ENCODE measurements around the gene RIPOR3.
"Not testable (repeated sequence)": the region's sequence is repeated elsewhere in the genome, so short reads cannot be mapped to it uniquely, and the experiment has no call there.

Gene RIPOR3

GRCh38 chr20:50709636-50709973 is 18.3 kb upstream of the RIPOR3 start:
- TF ChIP-seq ZNF384 (IDR thresholded peaks at IDR 0.05), result no peak
- TF ChIP-seq CTBP1 (IDR thresholded peaks at IDR 0.05; ENCODE audit: borderline replicate concordance), result no peak
- no peak for TF ChIP-seq NFRKB (IDR thresholded peaks at IDR 0.05)
- TF ChIP-seq SP1 (IDR thresholded peaks at IDR 0.05), result no peak
- TF ChIP-seq TARDBP (IDR thresholded peaks at IDR 0.05), result no peak
- TF ChIP-seq L3MBTL2 (conservative IDR thresholded peaks at IDR 0.05), result no peak
- TF ChIP-seq FOXM1 (IDR thresholded peaks at IDR 0.05; ENCODE audit: borderline replicate concordance), result no peak
- no peak for TF ChIP-seq BHLHE40 (IDR thresholded peaks at IDR 0.05; ENCODE audit: borderline replicate concordance)
- no peak for TF ChIP-seq PKNOX1 (IDR thresholded peaks at IDR 0.05)
- no peak for TF ChIP-seq HDGF (IDR thresholded peaks at IDR 0.05; ENCODE audit: borderline replicate concordance)
- ChIA-PET CTCF (no interaction called here), POLR2A (no interaction called here)
- DNase-seq (ENCODE audit: extremely low spot score), result no peak

- DNase-seq (ENCODE audit: extremely low spot score), result no peak
- CTCF ChIA-PET, result no interaction called here
- POLR2A ChIA-PET, result no interaction called here
- TF ChIP-seq FOXK2 (IDR thresholded peaks at IDR 0.05), result no peak
- no peak for TF ChIP-seq ZNF384 (IDR thresholded peaks at IDR 0.05)
- no peak for TF ChIP-seq NFRKB (IDR thresholded peaks at IDR 0.05)
- TF ChIP-seq TARDBP (IDR thresholded peaks at IDR 0.05), result no peak
- no peak for TF ChIP-seq CTBP1 (IDR thresholded peaks at IDR 0.05; ENCODE audit: borderline replicate concordance)
- TF ChIP-seq LEF1 (IDR thresholded peaks at IDR 0.05; ENCODE audit: borderline replicate concordance), result no peak
- peak; percentile 49 for TF ChIP-seq PKNOX1 (IDR thresholded peaks at IDR 0.05)
- TF ChIP-seq FOXA1 (IDR thresholded peaks at IDR 0.05), result no peak
Measured at GRCh38 chr20:50708845-50709635, 17.7 kb upstream of the RIPOR3 start.

- DNase-seq (ENCODE audit: extremely low spot score), result no peak
- POLR2A ChIA-PET, result no interaction called here
- TF ChIP-seq NFRKB (IDR thresholded peaks at IDR 0.05) (no peak), FOXA1 (IDR thresholded peaks at IDR 0.05) (no peak), TARDBP (IDR thresholded peaks at IDR 0.05) (no peak), ZNF384 (IDR thresholded peaks at IDR 0.05) (no peak), ARNT (IDR thresholded peaks at IDR 0.05) (no peak), L3MBTL2 (conservative IDR thresholded peaks at IDR 0.05) (no peak), PKNOX1 (IDR thresholded peaks at IDR 0.05) (no peak), CTBP1 (IDR thresholded peaks at IDR 0.05; ENCODE audit: borderline replicate concordance) (no peak), BHLHE40 (IDR thresholded peaks at IDR 0.05; ENCODE audit: borderline replicate concordance) (no peak), FOXM1 (IDR thresholded peaks at IDR 0.05; ENCODE audit: borderline replicate concordance) (no peak), ELF4 (IDR thresholded peaks at IDR 0.05) (no peak), HDGF (IDR thresholded peaks at IDR 0.05; ENCODE audit: borderline replicate concordance) (no peak), LEF1 (IDR thresholded peaks at IDR 0.05; ENCODE audit: borderline replicate concordance) (no peak), SP1 (IDR thresholded peaks at IDR 0.05) (no peak), SUZ12 (IDR thresholded peaks at IDR 0.05) (no peak)
- CTCF ChIA-PET, result no interaction called here
Measured at GRCh38 chr20:50704971-50705370, 13.6 kb upstream of the RIPOR3 start.

GRCh38 chr20:50704514-50704913 is 13.2 kb upstream of the RIPOR3 start:
- DNase-seq (ENCODE audit: extremely low spot score), result no peak
- ChIA-PET POLR2A (no interaction called here), CTCF (interaction anchor here (0.5 kb wide), 1 partner anchor 45 kb away, joined by 5 read pairs; no protein-coding TSS in a partner anchor)
- TF ChIP-seq SUZ12 (IDR thresholded peaks at IDR 0.05), result no peak
- TF ChIP-seq L3MBTL2 (conservative IDR thresholded peaks at IDR 0.05), result no peak
- no peak for TF ChIP-seq LEF1 (IDR thresholded peaks at IDR 0.05; ENCODE audit: borderline replicate concordance)
- TF ChIP-seq HDGF (IDR thresholded peaks at IDR 0.05; ENCODE audit: borderline replicate concordance), result no peak

GRCh38 chr20:50703651-50704438 is 12.5 kb upstream of the RIPOR3 start:
- DNase-seq (ENCODE audit: extremely low spot score); POLR2A ChIA-PET: not testable (repeated sequence)
- CTCF ChIA-PET, result interaction anchor here (0.5 kb wide), 1 partner anchor 46 kb away, joined by 5 read pairs; no protein-coding TSS in a partner anchor

- ChIA-PET CTCF (no interaction called here), POLR2A (no interaction called here)
- no peak for DNase-seq (ENCODE audit: extremely low spot score)
- TF ChIP-seq L3MBTL2 (conservative IDR thresholded peaks at IDR 0.05), result no peak
- TF ChIP-seq SUZ12 (IDR thresholded peaks at IDR 0.05), result no peak
- no peak for TF ChIP-seq ZNF384 (IDR thresholded peaks at IDR 0.05)
- TF ChIP-seq FOXK2 (IDR thresholded peaks at IDR 0.05), result no peak
- TF ChIP-seq FOXA1 (IDR thresholded peaks at IDR 0.05), result no peak
- TF ChIP-seq LEF1 (IDR thresholded peaks at IDR 0.05; ENCODE audit: borderline replicate concordance), result no peak
- TF ChIP-seq CTBP1 (IDR thresholded peaks at IDR 0.05; ENCODE audit: borderline replicate concordance), result no peak
- no peak for TF ChIP-seq HDGF (IDR thresholded peaks at IDR 0.05; ENCODE audit: borderline replicate concordance)
- no peak for TF ChIP-seq ELF4 (IDR thresholded peaks at IDR 0.05)
- TF ChIP-seq ARNT (IDR thresholded peaks at IDR 0.05), result no peak
- TF ChIP-seq SP1 (IDR thresholded peaks at IDR 0.05), result no peak
- TF ChIP-seq NFRKB (IDR thresholded peaks at IDR 0.05), result no peak
- TF ChIP-seq PKNOX1 (IDR thresholded peaks at IDR 0.05), result no peak
Measured at GRCh38 chr20:50701041-50701963, 10.0 kb upstream of the RIPOR3 start.

All from HEK293T (cell line).